ENCODE data around the gene GNA15.

The GNA15 gene

GRCh38 chr19:3107658-3108057 is 28.2 kb upstream of the GNA15 start:
- DNase-seq: no peak

GRCh38 chr19:3108775-3109174 is 27.1 kb upstream of the GNA15 start:
- peak; percentile 32 for DNase-seq

GRCh38 chr19:3109491-3109890 is 26.3 kb upstream of the GNA15 start:
- DNase-seq: no peak

GRCh38 chr19:3110126-3110825 is 25.6 kb upstream of the GNA15 start:
- no peak for DNase-seq

- no peak for DNase-seq
Observed at GRCh38 chr19:3111586-3112247, 24.1 kb upstream of the GNA15 start.

- no peak for DNase-seq
Observed at GRCh38 chr19:3112375-3113099, 23.3 kb upstream of the GNA15 start.

GRCh38 chr19:3113100-3114017 is 22.5 kb upstream of the GNA15 start:
- no peak for DNase-seq

GRCh38 chr19:3114018-3114726 is 21.7 kb upstream of the GNA15 start:
- DNase-seq: no peak

- no peak for DNase-seq
Observed at GRCh38 chr19:3114811-3115210, 21.0 kb upstream of the GNA15 start.

GRCh38 chr19:3115411-3115810 is 20.4 kb upstream of the GNA15 start:
- no peak for DNase-seq

- no peak for DNase-seq
Observed at GRCh38 chr19:3115916-3116602, 19.8 kb upstream of the GNA15 start.

GRCh38 chr19:3116621-3117020 is 19.2 kb upstream of the GNA15 start:
- DNase-seq: no peak

GRCh38 chr19:3117716-3118115 is 18.1 kb upstream of the GNA15 start:
- no peak for DNase-seq

- no peak for DNase-seq
Observed at GRCh38 chr19:3118232-3119070, 17.4 kb upstream of the GNA15 start.

GRCh38 chr19:3119071-3119595 is 16.7 kb upstream of the GNA15 start:
- DNase-seq: no peak

- DNase-seq: no peak
Observed at GRCh38 chr19:3119693-3120380, 16.0 kb upstream of the GNA15 start.

GRCh38 chr19:3120611-3121276 is 15.1 kb upstream of the GNA15 start:
- no peak for DNase-seq

GRCh38 chr19:3121396-3121795 is 14.4 kb upstream of the GNA15 start:
- DNase-seq: no peak

- no peak for DNase-seq
Observed at GRCh38 chr19:3121821-3122511, 13.9 kb upstream of the GNA15 start.
